ENCODE data around the gene CELSR1. TPM values are rescaled to one million over a fixed set of nuclear protein-coding genes. Genes with fewer than 3 reads are reported as not detected.

Gene CELSR1
- total RNA-seq, 2 donors from 2014 or later: 24.4 to 34.1 TPM

DNA sequence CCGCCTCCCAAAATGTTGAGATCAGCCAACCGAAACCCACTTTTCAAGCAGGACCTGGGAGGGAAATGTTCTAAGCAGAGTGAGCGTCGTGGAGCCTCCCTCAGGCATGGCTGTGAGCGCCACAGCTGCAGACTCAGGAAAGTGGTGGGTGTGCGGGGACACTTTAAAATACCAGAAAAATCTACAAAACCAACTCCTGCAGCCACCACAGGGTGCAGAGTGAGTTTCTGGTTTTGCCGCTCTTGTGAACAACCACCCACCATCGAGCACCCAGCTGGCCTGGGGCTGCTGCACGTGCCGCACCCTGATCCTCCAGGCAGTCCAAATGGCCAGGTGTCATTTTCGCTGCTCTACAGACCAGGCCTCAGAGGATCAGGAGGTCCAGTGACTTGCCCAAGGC is 46.9 kb downstream of the CELSR1 start:
- Mint-ChIP-seq H3K4me3 (no peak overlapping the region), H3K4me1 (peaks cover 4% of the 10 kb centered on the region), H3K27ac (no peak overlapping the region), H3K36me3 (ENCODE audit: low read depth) (no peaks in the 10 kb centered on the region), H3K9me3 (no peaks in the 10 kb centered on the region), H3K27me3 (ENCODE audit: insufficient read depth) (no peaks in the 10 kb centered on the region)
- 85 to 90% methylated on average over 8 to 11 of the region's 11 CpGs for WGBS, 2 experiments (ENCODE audit: insufficient coverage in 1 of 2, insufficient read length in 1 of 2)
- no peaks in the 10 kb centered on the region for H3K9me3 ChIP-seq (ENCODE audit: control insufficient read depth, low read length)
- H3K9ac ChIP-seq (ENCODE audit: extremely low read depth, low read length, poor library complexity, severe bottlenecking): no peak overlapping the region
- no peak overlapping the region for H3K27ac ChIP-seq (ENCODE audit: low read depth, low read length)
- no peak for TF ChIP-seq CTCF (conservative IDR thresholded peaks at IDR 0.05)
- H3K36me3 ChIP-seq (ENCODE audit: control insufficient read depth, insufficient read depth, low read length): no peaks in the 10 kb centered on the region
- no peaks in the 10 kb centered on the region for H3K27me3 ChIP-seq (ENCODE audit: control insufficient read depth, insufficient read depth, low read length, poor library complexity, severe bottlenecking)
- DNase-seq: no peak
- H3K4me3 ChIP-seq (ENCODE audit: low read length): no peak overlapping the region
- no peaks in the 10 kb centered on the region for H3K4me1 ChIP-seq (ENCODE audit: control insufficient read depth, insufficient read depth, low read length)

DNA sequence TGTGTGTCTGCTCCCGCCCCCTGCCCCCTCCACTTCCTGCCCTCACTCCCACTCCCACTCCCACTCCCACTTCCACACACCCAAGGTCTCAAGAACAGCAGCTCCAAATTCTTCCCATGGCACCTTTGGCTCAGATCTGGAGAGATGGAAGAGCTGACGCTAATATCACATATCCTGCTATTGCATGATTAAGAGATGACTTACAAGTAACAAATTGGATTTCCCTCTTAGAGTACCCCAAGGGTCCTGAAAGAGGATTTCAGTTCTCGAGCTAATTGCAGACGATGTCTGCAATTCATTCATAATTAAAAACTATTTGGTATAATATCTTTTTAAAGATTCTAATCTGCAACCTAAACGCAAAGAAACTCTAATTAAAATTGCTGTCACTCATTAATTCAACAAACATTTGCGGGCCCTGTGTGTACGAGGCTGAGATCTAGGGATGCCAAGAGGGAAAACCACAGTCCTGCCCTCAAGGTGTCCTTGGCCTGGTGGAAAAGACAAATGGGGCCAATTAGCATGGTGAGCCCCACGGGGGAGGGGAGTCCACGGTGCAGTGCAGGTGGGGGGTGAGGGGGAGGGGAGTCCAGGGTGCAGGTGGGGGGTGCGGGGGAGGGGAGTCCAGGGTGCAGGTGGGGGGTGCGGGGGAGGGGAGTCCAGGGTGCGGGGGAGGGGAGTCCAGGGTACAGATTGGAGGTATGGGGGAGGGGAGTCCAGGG is 50.3 kb downstream of the CELSR1 start:
- H3K9me3 Mint-ChIP-seq: peaks cover 12% of the 10 kb centered on the region
- peaks cover 11% of the 10 kb centered on the region for H3K36me3 Mint-ChIP-seq (ENCODE audit: low read depth)
- no peak overlapping the region for H3K27ac Mint-ChIP-seq
- H3K27ac ChIP-seq (ENCODE audit: low read depth, low read length): no peak overlapping the region
- H3K27me3 Mint-ChIP-seq (ENCODE audit: insufficient read depth): no peaks in the 10 kb centered on the region
- no peak for DNase-seq
- peaks cover 11% of the 10 kb centered on the region for H3K9me3 ChIP-seq (ENCODE audit: control insufficient read depth, low read length)
- 94 to 100% methylated on average over 2 to 6 of the region's 12 CpGs for WGBS, 2 experiments (ENCODE audit: insufficient coverage in 1 of 2, insufficient read length in 1 of 2)
- no peak overlapping the region for H3K4me3 Mint-ChIP-seq
- H3K9ac ChIP-seq (ENCODE audit: extremely low read depth, low read length, poor library complexity, severe bottlenecking): no peak overlapping the region
- no peak for TF ChIP-seq CTCF (conservative IDR thresholded peaks at IDR 0.05)
- H3K4me1 Mint-ChIP-seq: peaks cover 15% of the 10 kb centered on the region
- no peaks in the 10 kb centered on the region for H3K27me3 ChIP-seq (ENCODE audit: control insufficient read depth, insufficient read depth, low read length, poor library complexity, severe bottlenecking)
- H3K36me3 ChIP-seq (ENCODE audit: control insufficient read depth, insufficient read depth, low read length): peaks cover 4% of the 10 kb centered on the region
- no peaks in the 10 kb centered on the region for H3K4me1 ChIP-seq (ENCODE audit: control insufficient read depth, insufficient read depth, low read length)
- no peak overlapping the region for H3K4me3 ChIP-seq (ENCODE audit: low read length)

- H3K36me3 Mint-ChIP-seq (ENCODE audit: low read depth): peaks cover 12% of the 10 kb centered on the region
- no peaks in the 10 kb centered on the region for H3K27me3 Mint-ChIP-seq (ENCODE audit: insufficient read depth)
- Histone ChIP-seq H3K9ac (ENCODE audit: extremely low read depth, low read length, poor library complexity, severe bottlenecking) (no peak overlapping the region), H3K4me3 (ENCODE audit: low read length) (no peak overlapping the region), H3K36me3 (ENCODE audit: control insufficient read depth, insufficient read depth, low read length) (peaks cover 4% of the 10 kb centered on the region), H3K27ac (ENCODE audit: low read depth, low read length) (peak overlapping the region; percentile 78), H3K9me3 (ENCODE audit: control insufficient read depth, low read length) (peaks cover 11% of the 10 kb centered on the region), H3K4me1 (ENCODE audit: control insufficient read depth, insufficient read depth, low read length) (no peaks in the 10 kb centered on the region), H3K27me3 (ENCODE audit: control insufficient read depth, insufficient read depth, low read length, poor library complexity, severe bottlenecking) (no peaks in the 10 kb centered on the region)
- no peak overlapping the region for H3K4me3 Mint-ChIP-seq
- 73 to 86% methylated on average over 13 to 14 of the region's 15 CpGs for WGBS, 2 experiments (ENCODE audit: insufficient coverage in 1 of 2, insufficient read length in 1 of 2)
- TF ChIP-seq CTCF (conservative IDR thresholded peaks at IDR 0.05): no peak
- no peak for DNase-seq
- H3K4me1 Mint-ChIP-seq: peaks cover 23% of the 10 kb centered on the region
- H3K27ac Mint-ChIP-seq: peak overlapping the region; percentile 1
- peaks cover 15% of the 10 kb centered on the region for H3K9me3 Mint-ChIP-seq
Observed at GRCh38 chr22:46484861-46485595, 52.4 kb downstream of the CELSR1 start.
